K562 (cell line): ENCODE results near the gene ARF4. TPM values are rescaled to one million over a fixed set of nuclear protein-coding genes. Genes with fewer than 3 reads are reported as not detected.

Experiments
- CCNT2 ChIP-seq: IDR thresholded peaks from 2 replicates; pipeline ENCODE4 v1.6.1; 2011; ENCODE audit warnings: borderline replicate concordance, low read depth, mild to moderate bottlenecking, moderate library complexity, mixed read lengths, low read length; ENCODE audit not compliant: insufficient read length; ENCODE audit errors: extremely low read depth
- GATAD2A ChIP-seq: fragments of 450-650 bp; IDR thresholded peaks from 2 replicates; pipeline ENCODE4 v1.6.1; 2017
- HDAC8 ChIP-seq: fragments of 450-650 bp; IDR thresholded peaks from 2 replicates; pipeline ENCODE4 v1.6.1; 2016; ENCODE audit warnings: mild to moderate bottlenecking, missing genetic modification characterization, moderate library complexity, missing compliant biosample characterization
- HNRNPK ChIP-seq: fragments of 200-400 bp; formaldehyde crosslinking; IDR thresholded peaks from one replicate; pipeline ENCODE4 v1.6.1; 2018; ENCODE audit warnings: mild to moderate bottlenecking, low read depth, low read length; ENCODE audit not compliant: poor library complexity, severe bottlenecking
- HNRNPUL1 ChIP-seq: fragments of 200-400 bp; formaldehyde crosslinking; IDR thresholded peaks from 2 replicates; pipeline ENCODE4 v1.6.1; 2017; ENCODE audit warnings: low read length
- KHSRP ChIP-seq: fragments of 450-650 bp; IDR thresholded peaks from 2 replicates; pipeline ENCODE4 v1.6.1; 2017
- PHB ChIP-seq: fragments of 250-450 bp; sonication (Bioruptor Pico); IDR thresholded peaks from 2 replicates; pipeline ENCODE4 v1.5.0; 2021
- POLR2AphosphoS2 ChIP-seq: IDR thresholded peaks from 2 replicates; pipeline ENCODE4 v1.6.1; 2012; ENCODE audit warnings: low read length, improper control_type of control experiment
- PREB ChIP-seq: sonication (generic); formaldehyde crosslinking; IDR thresholded peaks from 2 replicates; pipeline ENCODE4 v1.8.1; 2023; ENCODE audit warnings: mild to moderate bottlenecking, missing genetic modification reagents
- RBM15 ChIP-seq: fragments of 200-400 bp; formaldehyde crosslinking; IDR thresholded peaks from 2 replicates; pipeline ENCODE4 v1.6.1; 2018; ENCODE audit warnings: mild to moderate bottlenecking, low read length, moderate library complexity; ENCODE audit not compliant: insufficient read depth
- STAT6 ChIP-seq: sonication (generic); formaldehyde crosslinking; IDR thresholded peaks from 2 replicates; pipeline ENCODE4 v1.8.1; 2023; ENCODE audit warnings: mild to moderate bottlenecking, missing genetic modification reagents
- TAF1 ChIP-seq: IDR thresholded peaks from 2 replicates; pipeline ENCODE4 v1.6.1; 2011; ENCODE audit warnings: mild to moderate bottlenecking, low read length, moderate library complexity; ENCODE audit not compliant: insufficient read depth, control insufficient read depth, severe bottlenecking; ENCODE audit errors: extremely low read depth
- ZBTB12 ChIP-seq: fragments of 250-450 bp; sonication (Bioruptor Pico); IDR thresholded peaks from 2 replicates; pipeline ENCODE4 v1.4.0; 2020
- ZNF134 ChIP-seq: fragments of 250-450 bp; sonication (Bioruptor Pico); conservative IDR thresholded peaks from 2 replicates; pipeline ENCODE4 v1.4.0; 2020
- ZZZ3 ChIP-seq: fragments of 450-650 bp; IDR thresholded peaks from 2 replicates; pipeline ENCODE4 v1.6.1; 2016; ENCODE audit warnings: antibody characterized with exemption, mild to moderate bottlenecking, moderate library complexity
- polyA plus RNA-seq, 8 experiments: library from polyadenylated mRNA; depleted of rRNA in 4 of 8; stranded (reverse) in 5 of 8; unstranded in 3 of 8; fragments of >200 nt; fragmentation: Nextera tagmentation in 2 of 8; fragmentation: Illumina TruSeq in 1 of 8; extraction: Ambion mirVana in 2 of 8; extraction: Trizol in 1 of 8; gene quantifications; 2 replicates each; pipeline versions ENCODE4 v1.2.1 to v1.2.3, GENCODE V29; 2011 to 2014; ENCODE audit warnings: inconsistent platforms in 1 of 8, missing spikeins in 1 of 8
- total RNA-seq, 7 experiments: library from RNA; depleted of rRNA in 6 of 7; stranded (reverse); fragments of >200 nt in 6 of 7; fragmentation: Illumina TruSeq in 2 of 7; extraction: Trizol in 2 of 7; gene quantifications; 2 replicates each; pipeline versions ENCODE4 v1.2.1 to v1.2.3, GENCODE V29; 2011 to 2021; ENCODE audit warnings: low replicate concordance in 1 of 7

The ARF4 gene
- total and polyA plus RNA-seq, 9 of the 15 experiments (the other 6 are each of a cell fraction or from before 2014, with no cell fraction given): 41.1 to 273 (median 83.8) TPM

DNA sequence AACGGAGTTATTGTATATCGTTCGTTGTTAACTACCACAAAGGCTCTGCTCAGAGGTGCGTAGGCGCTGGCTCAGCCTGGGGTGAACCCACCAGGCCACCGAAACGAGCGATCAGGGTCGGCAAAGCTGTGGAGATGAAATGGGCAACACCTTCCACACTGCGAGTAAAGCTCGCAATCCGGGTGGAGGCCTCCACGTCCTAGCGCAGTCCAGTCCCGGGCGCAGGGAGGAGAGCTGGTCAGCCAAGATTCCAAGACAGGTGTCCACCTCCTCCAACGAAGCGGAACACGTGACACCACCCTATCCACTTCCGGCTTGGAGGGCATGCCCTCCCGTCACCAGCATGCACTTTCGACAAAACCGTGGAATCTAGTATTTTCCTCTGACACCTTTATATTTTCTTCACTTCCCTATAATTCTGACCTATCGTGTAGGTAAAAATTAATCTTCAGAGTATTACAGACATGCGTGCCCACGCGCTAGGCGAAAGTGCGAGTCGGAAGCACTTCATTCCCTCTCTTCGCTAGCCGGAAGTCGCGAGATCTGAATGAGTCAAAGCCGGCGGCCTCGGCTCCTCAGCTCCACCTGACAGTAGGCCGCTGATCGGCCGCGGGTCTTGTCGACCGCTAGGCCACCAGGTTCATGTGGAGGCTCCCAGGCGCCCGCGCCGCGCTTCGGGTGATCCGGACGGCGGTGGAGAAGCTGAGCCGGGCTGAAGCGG lies 41.2 kb downstream of the ARF4 start, which contains the start of gene PDE12 (continued):
- no peak for TF ChIP-seq STAT6 (CRISPR knock-in tag)
- no peak for TF ChIP-seq CCNT2
- TF ChIP-seq GATAD2A: no peak
- no peak for TF ChIP-seq PHB (CRISPR knock-in tag)
- TF ChIP-seq HNRNPK: no peak
- TF ChIP-seq TAF1: peak; percentile 91
- TF ChIP-seq ZZZ3: peak; percentile 85; the same call in 1 of the 2 replicates
- TF ChIP-seq ZNF134 (CRISPR knock-in tag): no peak
- TF ChIP-seq HNRNPUL1: no peak
- TF ChIP-seq RBM15: no peak
- TF ChIP-seq HDAC8: peak; percentile 80
- no peak for TF ChIP-seq PREB (CRISPR knock-in tag)
- peak; percentile 67 for TF ChIP-seq ZBTB12 (CRISPR knock-in tag)
- TF ChIP-seq KHSRP: no peak
- TF ChIP-seq POLR2AphosphoS2: no peak
